BJ (cell line): ENCODE measurements around the gene ADAMTS14. TPM values are rescaled to one million over a fixed set of nuclear protein-coding genes. Genes with fewer than 3 reads are reported as not detected.

Experiments
- CTCF ChIA-PET: fragments of 350-600 bp; formaldehyde crosslinking; extraction: SDS; loops from one replicate; lab custom pipeline; 2021; ENCODE audit warnings: antibody characterized with exemption, inconsistent platforms; lab: Yijun Ruan, JAX
- POLR2A ChIA-PET: fragments of 300-600 bp; sonication (Branson Sonifier 250); formaldehyde crosslinking; extraction: SDS; loops from one replicate; lab custom pipeline; 2021; ENCODE audit warnings: antibody characterized with exemption; lab: Charles Lee
- DNase-seq: peaks from one replicate; pipeline ENCODE4 v3.0.0-alpha.2; 2011; ENCODE audit warnings: low read depth
- H3K27me3 ChIP-seq: 2 replicates; pipeline ENCODE4 v1.6.0; 2011; ENCODE audit warnings: low read length; ENCODE audit not compliant: control insufficient read depth, insufficient read depth
- H3K36me3 ChIP-seq: 2 replicates; pipeline ENCODE4 v1.5.1; 2011; ENCODE audit warnings: low read length; ENCODE audit not compliant: control insufficient read depth, insufficient read depth
- H3K4me3 ChIP-seq: 2 replicates; pipeline ENCODE4 v1.5.1; 2011; ENCODE audit warnings: low read depth, mild to moderate bottlenecking, control low read depth, low read length
- polyA plus RNA-seq: library from polyadenylated mRNA; depleted of rRNA; stranded (reverse); fragments of >200 nt; gene quantifications from 2 replicates; pipeline ENCODE4 v1.2.3, GENCODE V29; 2011
- TF ChIP-seq, protein P1 (sequence below): IDR thresholded peaks from 2 replicates; pipeline ENCODE4 v1.5.1; 2011; ENCODE audit warnings: low read depth, mild to moderate bottlenecking, control low read depth, inconsistent platforms, low read length, moderate library complexity; ENCODE audit not compliant: insufficient read depth

The ADAMTS14 gene
- polyA plus RNA-seq, 1 experiment: 3.3 TPM

DNA sequence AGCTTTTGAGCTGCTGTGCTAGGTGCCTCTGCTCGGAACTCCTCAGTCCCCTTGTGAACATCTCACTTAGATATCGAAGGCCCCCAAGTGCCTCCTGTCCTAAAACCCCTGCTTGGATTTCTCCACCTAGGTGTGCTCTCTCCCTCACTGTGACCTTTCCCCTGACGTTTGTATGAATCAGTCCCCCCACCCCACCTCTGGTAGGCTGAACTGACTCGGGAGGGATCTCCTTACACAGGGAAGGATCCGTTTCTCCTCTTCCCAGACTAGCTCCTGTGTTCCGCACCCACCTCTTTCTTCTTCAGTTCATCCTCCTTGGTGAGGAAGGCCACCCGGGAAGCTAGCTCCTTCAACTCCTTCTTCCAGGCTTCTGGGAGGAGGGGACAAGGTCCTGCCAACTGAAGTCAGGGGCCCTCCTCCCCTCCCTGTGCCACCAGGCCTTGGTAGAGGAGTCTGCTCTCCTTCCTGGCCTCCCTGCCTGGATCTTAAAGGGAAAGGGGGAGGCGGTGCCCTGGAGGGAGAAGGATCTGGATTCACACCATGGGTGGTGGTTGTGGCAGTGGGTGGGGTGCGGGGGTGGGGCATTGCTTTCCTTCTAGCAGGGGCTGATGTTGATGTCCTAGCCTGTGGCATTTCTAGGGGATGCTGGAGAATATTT lies 106.1 kb downstream of the ADAMTS14 start:
- DNase-seq: no peak
- TF ChIP-seq, protein P1, sequence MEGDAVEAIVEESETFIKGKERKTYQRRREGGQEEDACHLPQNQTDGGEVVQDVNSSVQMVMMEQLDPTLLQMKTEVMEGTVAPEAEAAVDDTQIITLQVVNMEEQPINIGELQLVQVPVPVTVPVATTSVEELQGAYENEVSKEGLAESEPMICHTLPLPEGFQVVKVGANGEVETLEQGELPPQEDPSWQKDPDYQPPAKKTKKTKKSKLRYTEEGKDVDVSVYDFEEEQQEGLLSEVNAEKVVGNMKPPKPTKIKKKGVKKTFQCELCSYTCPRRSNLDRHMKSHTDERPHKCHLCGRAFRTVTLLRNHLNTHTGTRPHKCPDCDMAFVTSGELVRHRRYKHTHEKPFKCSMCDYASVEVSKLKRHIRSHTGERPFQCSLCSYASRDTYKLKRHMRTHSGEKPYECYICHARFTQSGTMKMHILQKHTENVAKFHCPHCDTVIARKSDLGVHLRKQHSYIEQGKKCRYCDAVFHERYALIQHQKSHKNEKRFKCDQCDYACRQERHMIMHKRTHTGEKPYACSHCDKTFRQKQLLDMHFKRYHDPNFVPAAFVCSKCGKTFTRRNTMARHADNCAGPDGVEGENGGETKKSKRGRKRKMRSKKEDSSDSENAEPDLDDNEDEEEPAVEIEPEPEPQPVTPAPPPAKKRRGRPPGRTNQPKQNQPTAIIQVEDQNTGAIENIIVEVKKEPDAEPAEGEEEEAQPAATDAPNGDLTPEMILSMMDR: no peak
- Histone ChIP-seq H3K27me3 (peaks cover 9% of the 10 kb centered on the region), H3K36me3 (no peaks in the 10 kb centered on the region), H3K4me3 (no peak overlapping the region)
- ChIA-PET POLR2A (no interaction called here), CTCF (interaction anchor here (1.1 to 1.2 kb wide), 2 partner anchors 101 to 125 kb away, joined by 4 to 10 read pairs; no protein-coding TSS in a partner anchor)

- ChIA-PET POLR2A (no interaction called here), CTCF (interaction anchor here (1.4 kb wide), 1 partner anchor 159 kb away, joined by 4 read pairs; no protein-coding TSS in a partner anchor)
- TF ChIP-seq, protein P1: no peak
- DNase-seq: no peak
- Histone ChIP-seq H3K4me3 (no peak overlapping the region), H3K36me3 (no peaks in the 10 kb centered on the region), H3K27me3 (peaks cover 9% of the 10 kb centered on the region)
These were observed 106.8 kb downstream of the ADAMTS14 start for GRCh38 chr10:70779088-70779487.

DNA sequence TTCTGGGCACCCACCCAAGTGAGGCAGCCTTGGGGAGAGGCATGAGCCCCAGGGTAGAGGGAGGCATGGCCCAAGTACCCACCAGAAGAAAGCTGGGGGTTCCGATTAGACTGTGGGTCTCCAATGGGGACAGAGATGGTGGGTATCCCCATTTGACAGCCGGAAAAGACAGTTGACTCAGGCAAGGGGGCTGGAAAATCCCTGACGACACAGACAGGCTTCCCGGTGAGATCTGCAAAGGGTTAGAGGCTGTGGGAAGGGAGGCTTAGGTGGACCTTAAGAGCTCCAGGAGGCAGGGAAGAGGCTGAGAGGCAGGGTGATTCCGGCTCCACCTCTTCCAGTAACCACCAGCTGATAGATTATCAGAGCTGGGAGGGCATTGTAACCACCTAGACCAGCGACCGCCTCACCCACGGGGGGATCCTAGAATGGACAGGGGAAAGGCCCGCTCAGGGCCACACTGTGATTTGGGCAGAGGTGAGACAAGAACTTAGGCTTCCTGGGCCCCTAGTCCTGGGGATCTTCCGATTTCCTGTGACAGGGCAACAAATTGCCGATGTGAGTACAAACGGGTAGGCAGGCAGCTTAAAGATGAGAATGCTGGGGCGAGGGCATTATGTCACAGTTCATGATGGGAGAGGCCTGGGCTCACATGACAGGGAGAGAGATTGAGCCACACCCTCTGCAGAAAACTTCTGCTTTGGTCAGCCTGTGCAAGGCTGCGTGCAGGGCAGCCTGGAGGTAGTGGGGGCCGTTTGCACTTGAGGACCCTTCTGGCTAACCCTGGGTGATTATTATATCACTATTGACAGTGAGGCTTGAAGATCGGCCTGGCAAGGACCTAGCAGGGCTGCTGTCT lies 107.4 kb downstream of the ADAMTS14 start:
- ChIA-PET CTCF (interaction anchor here (1.4 kb wide), 1 partner anchor 160 kb away, joined by 4 read pairs; no protein-coding TSS in a partner anchor), POLR2A (no interaction called here)
- H3K27me3 ChIP-seq: peaks cover 10% of the 10 kb centered on the region
- no peak for DNase-seq
- no peak overlapping the region for H3K4me3 ChIP-seq
- H3K36me3 ChIP-seq: no peaks in the 10 kb centered on the region
- TF ChIP-seq, protein P1: no peak

DNA sequence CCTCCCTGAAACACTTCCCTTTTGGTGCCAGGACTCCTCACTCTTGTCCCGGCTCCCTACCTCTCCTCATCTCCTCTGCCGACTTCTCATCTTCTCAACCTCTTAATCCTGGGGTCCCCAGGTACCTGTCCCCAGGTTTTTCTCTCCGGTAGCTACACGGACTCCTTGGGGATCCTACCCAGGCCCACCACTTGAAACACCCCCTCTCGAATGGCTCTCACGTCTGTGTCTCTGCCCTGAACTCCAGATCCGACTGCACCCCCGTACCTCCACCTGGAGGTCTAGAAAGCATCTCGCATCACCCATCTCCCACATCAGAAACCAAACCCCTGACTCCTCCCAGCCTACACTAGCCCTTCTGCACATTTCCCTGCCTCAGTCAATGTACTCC lies 108.1 kb downstream of the ADAMTS14 start:
- TF ChIP-seq, protein P1: no peak
- CTCF ChIA-PET: interaction anchor here (1.4 kb wide), 1 partner anchor 160 kb away, joined by 4 read pairs; no protein-coding TSS in a partner anchor
- peaks cover 9% of the 10 kb centered on the region for H3K27me3 ChIP-seq
- no peak overlapping the region for H3K4me3 ChIP-seq
- H3K36me3 ChIP-seq: no peaks in the 10 kb centered on the region
- POLR2A ChIA-PET: no interaction called here
- DNase-seq: no peak

DNA sequence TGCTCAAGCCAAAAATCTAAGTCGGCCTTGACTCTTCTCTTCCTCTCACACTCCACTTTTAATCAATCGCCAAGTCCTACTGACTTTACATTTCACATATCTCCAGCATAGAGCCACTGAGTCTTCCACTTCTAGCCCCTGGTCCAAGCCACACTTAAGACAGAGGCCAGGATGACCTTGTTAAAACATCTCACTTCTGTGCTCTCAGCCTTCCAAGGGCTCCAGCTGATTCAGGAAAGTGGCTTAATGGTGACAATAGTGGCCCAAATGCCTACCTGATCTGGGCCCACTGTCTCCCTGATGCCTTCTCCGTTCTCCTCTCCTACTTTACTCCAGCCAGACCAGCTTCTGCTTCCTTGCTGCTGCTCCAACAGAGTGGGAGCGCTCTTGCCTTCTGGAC lies 108.5 kb downstream of the ADAMTS14 start:
- POLR2A ChIA-PET: no interaction called here
- TF ChIP-seq, protein P1: no peak
- no peaks in the 10 kb centered on the region for H3K36me3 ChIP-seq
- peaks cover 8% of the 10 kb centered on the region for H3K27me3 ChIP-seq
- CTCF ChIA-PET: interaction anchor here (0.6 kb wide), 1 partner anchor 388 kb away, joined by 3 read pairs; no protein-coding TSS in a partner anchor
- no peak for DNase-seq
- no peak overlapping the region for H3K4me3 ChIP-seq
